GM12878 (cell line): ENCODE measurements around the gene CUL9. TPM values are rescaled to one million over a fixed set of nuclear protein-coding genes. Genes with fewer than 3 reads are reported as not detected.

ENCODE experiments used
- BRCA1 ChIP-seq: IDR thresholded peaks from 2 replicates; pipeline ENCODE4 v1.6.1; 2011; ENCODE audit warnings: low read depth, low read length, improper control_type of control experiment
- CBFB ChIP-seq: IDR thresholded peaks from 2 replicates; pipeline ENCODE4 v1.6.1; 2016; ENCODE audit warnings: antibody characterized with exemption, low read depth
- CBX3 ChIP-seq: fragments of 200-600 bp; sonication (generic); IDR thresholded peaks from 2 replicates; pipeline ENCODE4 v1.6.1; 2016; ENCODE audit warnings: low read depth, borderline replicate concordance
- FOS ChIP-seq: IDR thresholded peaks from 3 replicates; pipeline ENCODE4 v1.6.1; 2011; ENCODE audit warnings: borderline replicate concordance; ENCODE audit not compliant: insufficient read length; ENCODE audit errors: extremely low read depth
- HCFC1 ChIP-seq: fragments of 150-350 bp; IDR thresholded peaks from 2 replicates; pipeline ENCODE4 v1.6.1; 2014; ENCODE audit warnings: low read length
- HDGF ChIP-seq: fragments of 450-650 bp; IDR thresholded peaks from 2 replicates; pipeline ENCODE4 v1.6.1; 2016; ENCODE audit warnings: antibody characterized with exemption
- IRF4 ChIP-seq: IDR thresholded peaks from 2 replicates; pipeline ENCODE4 v1.6.1; 2011; ENCODE audit warnings: low read depth, low read length
- JUND ChIP-seq: IDR thresholded peaks from 2 replicates; pipeline ENCODE4 v1.6.1; 2012; ENCODE audit warnings: low read depth, mild to moderate bottlenecking, low read length, improper control_type of control experiment, moderate library complexity
- MEF2A ChIP-seq: IDR thresholded peaks from 2 replicates; pipeline ENCODE4 v1.6.1; 2011; ENCODE audit warnings: low read depth, mild to moderate bottlenecking, low read length, moderate library complexity; ENCODE audit not compliant: insufficient read depth
- PAX8 ChIP-seq: fragments of 450-650 bp; IDR thresholded peaks from 2 replicates; pipeline ENCODE4 v1.6.1; 2017; ENCODE audit warnings: mild to moderate bottlenecking, moderate library complexity
- RBBP5 ChIP-seq: fragments of 200-600 bp; sonication (generic); conservative IDR thresholded peaks from 2 replicates; pipeline ENCODE4 v1.6.1; 2016
- RCOR1 ChIP-seq: conservative IDR thresholded peaks from 2 replicates; pipeline ENCODE4 v1.6.1; 2012; ENCODE audit warnings: low read depth, low read length, improper control_type of control experiment
- SIN3A ChIP-seq: IDR thresholded peaks from 2 replicates; pipeline ENCODE4 v1.6.1; 2012; ENCODE audit warnings: low read depth, low read length, improper control_type of control experiment
- SMAD1 ChIP-seq: fragments of 450-650 bp; IDR thresholded peaks from 2 replicates; pipeline ENCODE4 v1.6.1; 2018; ENCODE audit warnings: mild to moderate bottlenecking, low read depth; ENCODE audit not compliant: partially characterized antibody
- SMC3 ChIP-seq: IDR thresholded peaks from 2 replicates; pipeline ENCODE4 v1.6.1; 2011; ENCODE audit warnings: low read length, improper control_type of control experiment, borderline replicate concordance
- SP1 ChIP-seq: IDR thresholded peaks from one replicate; pipeline ENCODE4 v1.6.1; 2011; ENCODE audit warnings: low read depth, low read length
- SRF ChIP-seq, 2 experiments: IDR thresholded peaks; 2 replicates each; pipeline ENCODE4 v1.6.1; 2011; ENCODE audit warnings: low read depth in 2 of 2, low read length in 2 of 2, mild to moderate bottlenecking in 1 of 2, moderate library complexity in 1 of 2
- STAT1 ChIP-seq: fragments of 450-650 bp; conservative IDR thresholded peaks from 2 replicates; pipeline ENCODE4 v1.6.1; 2014; ENCODE audit warnings: antibody characterized with exemption, mild to moderate bottlenecking
- SUPT20H ChIP-seq: IDR thresholded peaks from 2 replicates; pipeline ENCODE4 v1.6.1; 2011; ENCODE audit warnings: low read depth, mild to moderate bottlenecking, low read length, moderate library complexity, borderline replicate concordance; ENCODE audit not compliant: control insufficient read depth
- TCF3 ChIP-seq: IDR thresholded peaks from 2 replicates; pipeline ENCODE4 v1.6.1; 2012; ENCODE audit warnings: low read depth, mild to moderate bottlenecking, low read length, borderline replicate concordance; ENCODE audit not compliant: insufficient read depth
- ZBED1 ChIP-seq: IDR thresholded peaks from 2 replicates; pipeline ENCODE4 v1.6.1; 2016; ENCODE audit warnings: borderline replicate concordance
- ZNF622 ChIP-seq: fragments of 450-650 bp; IDR thresholded peaks from 2 replicates; pipeline ENCODE4 v1.6.1; 2017; ENCODE audit warnings: mild to moderate bottlenecking, inconsistent platforms
- ZZZ3 ChIP-seq: IDR thresholded peaks from 2 replicates; pipeline ENCODE4 v1.6.1; 2011; ENCODE audit warnings: low read depth; ENCODE audit not compliant: control insufficient read depth, insufficient read length
- polyA plus RNA-seq, 11 experiments: library from polyadenylated mRNA; depleted of rRNA in 4 of 11; unstranded in 6 of 11; stranded (reverse) in 5 of 11; fragments of >200 nt; fragmentation: Nextera tagmentation in 4 of 11; fragmentation: Illumina TruSeq in 1 of 11; extraction: Ambion mirVana in 4 of 11; extraction: Trizol in 1 of 11; gene quantifications; 1 replicate in 1 of 11; 2 replicates in 10 of 11; pipeline versions ENCODE4 v1.2.1 to v1.2.3, GENCODE V29; 2011 to 2016; ENCODE audit warnings: inconsistent platforms in 2 of 11, missing spikeins in 2 of 11, low read depth in 1 of 11
- total RNA-seq, 4 experiments: library from RNA; depleted of rRNA in 3 of 4; stranded (reverse); fragments of >200 nt in 3 of 4; fragmentation: Illumina TruSeq in 1 of 4; extraction: Trizol in 1 of 4; gene quantifications; 2 replicates each; pipeline versions ENCODE4 v1.2.1 to v1.2.3, GENCODE V29; 2013 to 2021
- TF ChIP-seq, protein P1 (sequence below): fragments of 150-350 bp; IDR thresholded peaks from 2 replicates; pipeline ENCODE4 v1.6.1; 2014; ENCODE audit warnings: mild to moderate bottlenecking, low read depth, low read length
- TF ChIP-seq, protein P2 (sequence below): IDR thresholded peaks from 2 replicates; pipeline ENCODE4 v1.6.1; 2012; ENCODE audit warnings: low read depth, low read length, improper control_type of control experiment
- TF ChIP-seq, protein P3 (sequence below): fragments of 450-650 bp; IDR thresholded peaks from 2 replicates; pipeline ENCODE4 v1.6.1; 2018; ENCODE audit warnings: mild to moderate bottlenecking, low read depth, moderate library complexity; ENCODE audit not compliant: partially characterized antibody

The CUL9 gene
- total and polyA plus RNA-seq, 10 of the 15 experiments (the other 5 are each of a cell fraction or from before 2014, with no cell fraction given), result 1.2 to 48.3 (median 17.2) TPM

DNA sequence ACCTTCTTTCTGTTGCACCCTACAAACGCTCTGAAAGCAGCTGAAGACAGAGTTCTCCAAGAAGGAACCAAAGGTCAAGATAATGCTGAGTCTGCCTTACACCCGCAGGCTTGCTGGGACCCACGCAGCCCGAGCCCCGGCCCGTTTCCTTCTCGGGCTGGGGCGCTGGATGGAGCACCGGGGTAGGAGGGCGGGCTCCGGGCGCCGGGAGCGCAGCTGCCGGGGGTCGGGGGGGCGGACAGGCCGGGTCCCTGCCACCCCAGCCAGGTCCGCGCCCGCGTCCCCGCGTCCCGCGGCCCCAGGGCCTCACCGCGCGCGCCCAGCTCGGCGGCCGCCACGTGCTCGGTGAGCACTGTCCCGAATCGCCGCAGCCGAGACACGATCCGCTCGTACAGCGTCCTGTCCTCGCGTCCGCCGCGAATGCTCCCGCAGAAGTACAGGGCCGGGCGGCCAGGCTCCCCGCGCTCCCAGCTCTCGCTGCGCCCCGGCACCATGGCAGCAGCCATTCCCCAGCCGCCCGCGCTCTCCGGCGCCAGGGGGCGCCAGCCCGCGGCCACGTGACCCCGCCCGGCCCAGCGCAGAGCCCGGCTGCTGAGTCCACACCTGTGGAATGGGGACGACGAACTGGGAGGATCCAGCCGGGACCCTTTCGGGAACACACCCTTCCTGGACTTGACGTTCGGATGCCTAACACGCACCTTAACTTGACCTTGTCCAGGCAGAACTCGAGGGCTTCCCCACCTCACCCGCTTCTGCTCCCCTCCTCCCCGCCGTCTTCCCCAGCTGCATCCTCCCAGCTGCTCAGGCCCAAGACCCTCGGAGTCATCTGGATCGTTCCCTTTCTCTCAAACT, 47.2 kb downstream of the CUL9 start, which contains the start of gene DNPH1 (continued):
- TF ChIP-seq SRF (IDR thresholded peaks at IDR 0.05; ENCODE audit: low read depth in 2 of 2, low read length in 2 of 2), result no peak
- no peak for TF ChIP-seq ZBED1
- TF ChIP-seq MEF2A, result 0 out of 2 replicates have a peak, but pooled peaks have one; percentile 15
- TF ChIP-seq CBFB, result no peak
- no peak for TF ChIP-seq FOS
- TF ChIP-seq ZNF622, result no peak
- no peak for TF ChIP-seq RBBP5
- TF ChIP-seq TCF3, result peak; percentile 68; the same call in 1 of the 2 replicates
- TF ChIP-seq SP1, result no peak
- TF ChIP-seq BRCA1, result no peak
- no peak for TF ChIP-seq SMAD1
- TF ChIP-seq ZZZ3, result no peak
- TF ChIP-seq, protein P1, sequence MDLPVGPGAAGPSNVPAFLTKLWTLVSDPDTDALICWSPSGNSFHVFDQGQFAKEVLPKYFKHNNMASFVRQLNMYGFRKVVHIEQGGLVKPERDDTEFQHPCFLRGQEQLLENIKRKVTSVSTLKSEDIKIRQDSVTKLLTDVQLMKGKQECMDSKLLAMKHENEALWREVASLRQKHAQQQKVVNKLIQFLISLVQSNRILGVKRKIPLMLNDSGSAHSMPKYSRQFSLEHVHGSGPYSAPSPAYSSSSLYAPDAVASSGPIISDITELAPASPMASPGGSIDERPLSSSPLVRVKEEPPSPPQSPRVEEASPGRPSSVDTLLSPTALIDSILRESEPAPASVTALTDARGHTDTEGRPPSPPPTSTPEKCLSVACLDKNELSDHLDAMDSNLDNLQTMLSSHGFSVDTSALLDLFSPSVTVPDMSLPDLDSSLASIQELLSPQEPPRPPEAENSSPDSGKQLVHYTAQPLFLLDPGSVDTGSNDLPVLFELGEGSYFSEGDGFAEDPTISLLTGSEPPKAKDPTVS, result no peak
- TF ChIP-seq HDGF, result peak; percentile 79
- TF ChIP-seq SUPT20H, result no peak
- 0 out of 2 replicates have a peak, but pooled peaks have one; percentile 34 for TF ChIP-seq IRF4
- peak; percentile 51; the same call in 1 of the 2 replicates for TF ChIP-seq SMC3
- no peak for TF ChIP-seq RCOR1
- TF ChIP-seq, protein P2, sequence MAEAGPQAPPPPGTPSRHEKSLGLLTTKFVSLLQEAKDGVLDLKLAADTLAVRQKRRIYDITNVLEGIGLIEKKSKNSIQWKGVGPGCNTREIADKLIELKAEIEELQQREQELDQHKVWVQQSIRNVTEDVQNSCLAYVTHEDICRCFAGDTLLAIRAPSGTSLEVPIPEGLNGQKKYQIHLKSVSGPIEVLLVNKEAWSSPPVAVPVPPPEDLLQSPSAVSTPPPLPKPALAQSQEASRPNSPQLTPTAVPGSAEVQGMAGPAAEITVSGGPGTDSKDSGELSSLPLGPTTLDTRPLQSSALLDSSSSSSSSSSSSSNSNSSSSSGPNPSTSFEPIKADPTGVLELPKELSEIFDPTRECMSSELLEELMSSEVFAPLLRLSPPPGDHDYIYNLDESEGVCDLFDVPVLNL, result no peak
- TF ChIP-seq JUND, result no peak
- TF ChIP-seq, protein P3, sequence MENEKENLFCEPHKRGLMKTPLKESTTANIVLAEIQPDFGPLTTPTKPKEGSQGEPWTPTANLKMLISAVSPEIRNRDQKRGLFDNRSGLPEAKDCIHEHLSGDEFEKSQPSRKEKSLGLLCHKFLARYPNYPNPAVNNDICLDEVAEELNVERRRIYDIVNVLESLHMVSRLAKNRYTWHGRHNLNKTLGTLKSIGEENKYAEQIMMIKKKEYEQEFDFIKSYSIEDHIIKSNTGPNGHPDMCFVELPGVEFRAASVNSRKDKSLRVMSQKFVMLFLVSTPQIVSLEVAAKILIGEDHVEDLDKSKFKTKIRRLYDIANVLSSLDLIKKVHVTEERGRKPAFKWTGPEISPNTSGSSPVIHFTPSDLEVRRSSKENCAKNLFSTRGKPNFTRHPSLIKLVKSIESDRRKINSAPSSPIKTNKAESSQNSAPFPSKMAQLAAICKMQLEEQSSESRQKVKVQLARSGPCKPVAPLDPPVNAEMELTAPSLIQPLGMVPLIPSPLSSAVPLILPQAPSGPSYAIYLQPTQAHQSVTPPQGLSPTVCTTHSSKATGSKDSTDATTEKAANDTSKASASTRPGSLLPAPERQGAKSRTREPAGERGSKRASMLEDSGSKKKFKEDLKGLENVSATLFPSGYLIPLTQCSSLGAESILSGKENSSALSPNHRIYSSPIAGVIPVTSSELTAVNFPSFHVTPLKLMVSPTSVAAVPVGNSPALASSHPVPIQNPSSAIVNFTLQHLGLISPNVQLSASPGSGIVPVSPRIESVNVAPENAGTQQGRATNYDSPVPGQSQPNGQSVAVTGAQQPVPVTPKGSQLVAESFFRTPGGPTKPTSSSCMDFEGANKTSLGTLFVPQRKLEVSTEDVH, result no peak
- TF ChIP-seq PAX8, result no peak
- no peak for TF ChIP-seq CBX3
- TF ChIP-seq STAT1, result peak; percentile 72; the same call in 1 of the 2 replicates
- TF ChIP-seq HCFC1, result no peak
- TF ChIP-seq SIN3A, result no peak
